Mesenchymal stem cell (in vitro differentiated cells and primary cell): ENCODE results near the gene SCAF1.

ENCODE experiments used
- DNase-seq: peaks from one replicate; pipeline ENCODE4 v3.0.0-alpha.2; 2013
- H2AFZ ChIP-seq: one replicate; pipeline ENCODE4 v1.6.1; 2013; ENCODE audit warnings: low read depth, mild to moderate bottlenecking, control low read depth, inconsistent platforms, low read length, moderate library complexity
- H2AK5ac ChIP-seq: 2 replicates; pipeline ENCODE4 v1.6.1; 2013; ENCODE audit warnings: low read length, moderate library complexity, mild to moderate bottlenecking, inconsistent platforms; ENCODE audit not compliant: severe bottlenecking
- H2BK120ac ChIP-seq: one replicate; pipeline ENCODE4 v1.6.1; 2013; ENCODE audit warnings: low read depth, mild to moderate bottlenecking, inconsistent platforms, low read length, moderate library complexity
- H2BK12ac ChIP-seq, 2 experiments: one replicate each; pipeline ENCODE4 v1.6.1; 2013; ENCODE audit warnings: inconsistent platforms in 2 of 2, low read length in 2 of 2, mild to moderate bottlenecking in 2 of 2, moderate library complexity in 2 of 2, control low read depth in 1 of 2
- H2BK15ac ChIP-seq: one replicate; pipeline ENCODE4 v1.6.1; 2013; ENCODE audit warnings: mild to moderate bottlenecking, low read depth, inconsistent platforms; ENCODE audit not compliant: poor library complexity, severe bottlenecking
- H2BK5ac ChIP-seq: 2 replicates; pipeline ENCODE4 v1.6.1; 2013; ENCODE audit warnings: low read depth, mild to moderate bottlenecking, low read length, control low read depth, inconsistent platforms; ENCODE audit not compliant: poor library complexity, severe bottlenecking
- H3K14ac ChIP-seq, 2 experiments: one replicate each; pipeline ENCODE4 v1.6.1; 2013; ENCODE audit warnings: inconsistent platforms in 2 of 2, low read length in 2 of 2, control low read depth in 1 of 2, mild to moderate bottlenecking in 1 of 2, moderate library complexity in 1 of 2
- H3K18ac ChIP-seq, 2 experiments: one replicate each; pipeline ENCODE4 v1.6.1; 2013; ENCODE audit warnings: inconsistent platforms in 2 of 2, low read length in 2 of 2, control low read depth in 1 of 2, low read depth in 1 of 2, mild to moderate bottlenecking in 1 of 2
- H3K23ac ChIP-seq, 2 experiments: one replicate each; pipeline ENCODE4 v1.6.1; 2013; ENCODE audit warnings: inconsistent platforms in 2 of 2, low read length in 2 of 2, mild to moderate bottlenecking in 2 of 2, moderate library complexity in 2 of 2, control low read depth in 1 of 2
- H3K27ac ChIP-seq: 2 replicates; pipeline ENCODE4 v1.5.1; 2013; ENCODE audit warnings: mild to moderate bottlenecking, moderate library complexity, low read length, control low read depth, inconsistent platforms; ENCODE audit not compliant: poor library complexity, severe bottlenecking
- H3K27me3 ChIP-seq, 2 experiments: 2 replicates each; pipeline versions ENCODE4 v1.6.1 to v1.7.0; 2013; ENCODE audit warnings: low read length in 2 of 2, mild to moderate bottlenecking in 2 of 2, moderate library complexity in 2 of 2, control low read depth in 1 of 2, inconsistent platforms in 1 of 2; ENCODE audit not compliant: control insufficient read depth in 1 of 2, insufficient read depth in 1 of 2
- H3K36me3 ChIP-seq, 2 experiments: 2 replicates each; pipeline versions ENCODE4 v1.6.1 to v1.7.0; 2013; ENCODE audit warnings: low read length in 2 of 2, control low read depth in 1 of 2, inconsistent platforms in 1 of 2, low read depth in 1 of 2, mild to moderate bottlenecking in 1 of 2; ENCODE audit not compliant: insufficient read depth in 2 of 2, control insufficient read depth in 1 of 2
- H3K4ac ChIP-seq, 2 experiments: one replicate each; pipeline ENCODE4 v1.6.1; 2013; ENCODE audit warnings: inconsistent platforms in 2 of 2, low read length in 2 of 2, mild to moderate bottlenecking in 2 of 2, moderate library complexity in 2 of 2, control low read depth in 1 of 2, low read depth in 1 of 2
- H3K4me1 ChIP-seq: 2 replicates; pipeline ENCODE4 v1.6.1; 2013; ENCODE audit warnings: low read depth, low read length, control low read depth; ENCODE audit not compliant: control insufficient read depth, insufficient read depth
- H3K4me2 ChIP-seq: 2 replicates; pipeline ENCODE4 v1.6.1; 2013; ENCODE audit warnings: low read length, mild to moderate bottlenecking, inconsistent platforms; ENCODE audit not compliant: poor library complexity, severe bottlenecking
- H3K4me3 ChIP-seq, 2 experiments: 2 replicates each; pipeline versions ENCODE4 v1.5.1 to v1.7.0; 2013; ENCODE audit warnings: low read length in 2 of 2, mild to moderate bottlenecking in 2 of 2, control low read depth in 1 of 2, low read depth in 1 of 2; ENCODE audit not compliant: insufficient read depth in 1 of 2
- H3K79me1 ChIP-seq: replicated peaks from 2 replicates; pipeline ENCODE4 v1.6.1; 2013; ENCODE audit warnings: mild to moderate bottlenecking, control low read depth, low read length, inconsistent platforms; ENCODE audit not compliant: poor library complexity, severe bottlenecking
- H3K9ac ChIP-seq: 2 replicates; pipeline ENCODE4 v1.7.0; 2013; ENCODE audit warnings: mild to moderate bottlenecking, low read length, moderate library complexity
- H3K9me3 ChIP-seq: 2 replicates; pipeline ENCODE4 v1.7.0; 2013; ENCODE audit warnings: mild to moderate bottlenecking, low read length; ENCODE audit not compliant: control insufficient read depth
- H4K8ac ChIP-seq: one replicate; pipeline ENCODE4 v1.6.1; 2013; ENCODE audit warnings: inconsistent platforms, mild to moderate bottlenecking, low read length, moderate library complexity
- H4K91ac ChIP-seq: one replicate; pipeline ENCODE4 v1.6.1; 2013; ENCODE audit warnings: mild to moderate bottlenecking, low read length, inconsistent platforms
- WGBS: methylation state at CpG from one replicate; pipeline ENCODE4 v1.1.7; 2013; ENCODE audit warnings: mixed read lengths; 5-methylcytosine and 5-hydroxymethylcytosine counted together

SCAF1 gene

GRCh38 chr19:49639401-49640112 is 2.5 kb upstream of the SCAF1 start:
- Histone ChIP-seq H3K36me3 (peaks cover 19 to 22% of the 10 kb centered on the region in 2 experiments), H3K9me3 (no peaks in the 10 kb centered on the region), H3K79me1 (peaks cover 1% of the 10 kb centered on the region), H2AK5ac (peak overlapping the region; percentile 19), H2BK5ac (peak overlapping the region; percentile 12), H2AFZ (no peak overlapping the region), H3K27me3 (no peaks in the 10 kb centered on the region), H3K4me1 (peaks cover 37% of the 10 kb centered on the region), H2BK12ac (peak overlapping the region; percentile 29 to 33), H3K27ac (peak overlapping the region; percentile 76), H3K14ac (peak overlapping the region in 1 of 2 experiments; percentile 86), H3K4me3 (peak overlapping the region; percentile 67 to 97), H3K18ac (peak overlapping the region; percentile 17 to 92), H2BK120ac (peak overlapping the region; percentile 76), H3K23ac (peak overlapping the region; percentile 16 to 94), H4K91ac (peak overlapping the region; percentile 71), H2BK15ac (peak overlapping the region; percentile 97), H4K8ac (no peak overlapping the region), H3K4me2 (peak overlapping the region; percentile 97), H3K9ac (peak overlapping the region; percentile 97), H3K4ac (peak overlapping the region; percentile 77 to 87)
- WGBS: 4% methylated on average over 31 of the region's 31 CpGs
- peak; percentile 29 for DNase-seq

GRCh38 chr19:49640113-49640898 is 1.7 kb upstream of the SCAF1 start, which contains the start of gene RRAS:
Gene RRAS, minus strand, starts transcription at chr19:49640143. Its CDS starts 45 bp downstream, at chr19:49640098.
- Histone ChIP-seq H3K27me3 (no peaks in the 10 kb centered on the region), H3K9ac (peak within 1 kb of the TSS; percentile 100), H4K8ac (peak within 1 kb of the TSS; percentile 87), H3K18ac (peak within 1 kb of the TSS; percentile 92 to 97), H3K9me3 (no peaks in the 10 kb centered on the region), H2AFZ (no peak within 1 kb of the TSS), H3K23ac (peak within 1 kb of the TSS; percentile 16 to 94), H3K4me2 (peak within 1 kb of the TSS; percentile 97), H2AK5ac (peak within 1 kb of the TSS; percentile 100), H2BK12ac (peak within 1 kb of the TSS; percentile 75 to 79), H3K4me1 (peaks cover 41% of the 10 kb centered on the region), H3K27ac (peak within 1 kb of the TSS; percentile 100), H4K91ac (peak within 1 kb of the TSS; percentile 97), H2BK5ac (peak within 1 kb of the TSS; percentile 100), H3K79me1 (peaks cover 1% of the 10 kb centered on the region), H3K4ac (peak within 1 kb of the TSS; percentile 88 to 100), H2BK120ac (peak within 1 kb of the TSS; percentile 97), H2BK15ac (peak within 1 kb of the TSS; percentile 97), H3K36me3 (peaks cover 23 to 24% of the 10 kb centered on the region in 2 experiments), H3K4me3 (peak within 1 kb of the TSS; percentile 67 to 97), H3K14ac (peak within 1 kb of the TSS in 1 of 2 experiments; percentile 86)
- under 1% methylated on average over 51 of the region's 51 CpGs for WGBS
- peak; percentile 100 for DNase-seq

GRCh38 chr19:49642492-49643035 is 555 bp downstream of the SCAF1 start:
- 4% methylated on average over 5 of the region's 5 CpGs for WGBS
- no peak for DNase-seq
- H3K9ac ChIP-seq: peak overlapping the region; percentile 100

More at GRCh38 chr19:49642492-49643035, 555 bp downstream of the SCAF1 start:
- peak overlapping the region; percentile 88 to 100 for H3K4ac ChIP-seq
- H3K18ac ChIP-seq: peak overlapping the region; percentile 85 to 98
- peak overlapping the region in 1 of 2 experiments; percentile 92 for H3K14ac ChIP-seq
- H3K79me1 ChIP-seq: peaks cover 9% of the 10 kb centered on the region
- no peaks in the 10 kb centered on the region for H3K27me3 ChIP-seq
- peak overlapping the region; percentile 74 for H2BK5ac ChIP-seq
- H2AK5ac ChIP-seq: peak overlapping the region; percentile 88
- H3K4me2 ChIP-seq: peak overlapping the region; percentile 55
- H3K36me3 ChIP-seq: peaks cover 30 to 33% of the 10 kb centered on the region in 2 experiments
- peak overlapping the region; percentile 86 for H4K8ac ChIP-seq
- peak overlapping the region; percentile 22 for H2BK120ac ChIP-seq
- peak overlapping the region; percentile 79 for H3K27ac ChIP-seq
- H3K4me3 ChIP-seq: peak overlapping the region; percentile 82 to 100
- peak overlapping the region; percentile 67 for H4K91ac ChIP-seq
- peak overlapping the region in 1 of 2 experiments; percentile 42 for H2BK12ac ChIP-seq
- H3K9me3 ChIP-seq: no peaks in the 10 kb centered on the region
- no peak overlapping the region for H2BK15ac ChIP-seq
- peaks cover 32% of the 10 kb centered on the region for H3K4me1 ChIP-seq
- H2AFZ ChIP-seq: no peak overlapping the region
- H3K23ac ChIP-seq: peak overlapping the region in 1 of 2 experiments; percentile 95
